HG02852 (cell line): ENCODE results near the gene TPI1.

ENCODE experiments used
- ATAC-seq: cut with Tn5 transposase; IDR thresholded peaks from one replicate; pipeline ENCODE4 v1.9.1; 2021; ENCODE audit warnings: mild to moderate bottlenecking, moderate library complexity; ENCODE audit not compliant: unreplicated experiment

Gene TPI1

DNA sequence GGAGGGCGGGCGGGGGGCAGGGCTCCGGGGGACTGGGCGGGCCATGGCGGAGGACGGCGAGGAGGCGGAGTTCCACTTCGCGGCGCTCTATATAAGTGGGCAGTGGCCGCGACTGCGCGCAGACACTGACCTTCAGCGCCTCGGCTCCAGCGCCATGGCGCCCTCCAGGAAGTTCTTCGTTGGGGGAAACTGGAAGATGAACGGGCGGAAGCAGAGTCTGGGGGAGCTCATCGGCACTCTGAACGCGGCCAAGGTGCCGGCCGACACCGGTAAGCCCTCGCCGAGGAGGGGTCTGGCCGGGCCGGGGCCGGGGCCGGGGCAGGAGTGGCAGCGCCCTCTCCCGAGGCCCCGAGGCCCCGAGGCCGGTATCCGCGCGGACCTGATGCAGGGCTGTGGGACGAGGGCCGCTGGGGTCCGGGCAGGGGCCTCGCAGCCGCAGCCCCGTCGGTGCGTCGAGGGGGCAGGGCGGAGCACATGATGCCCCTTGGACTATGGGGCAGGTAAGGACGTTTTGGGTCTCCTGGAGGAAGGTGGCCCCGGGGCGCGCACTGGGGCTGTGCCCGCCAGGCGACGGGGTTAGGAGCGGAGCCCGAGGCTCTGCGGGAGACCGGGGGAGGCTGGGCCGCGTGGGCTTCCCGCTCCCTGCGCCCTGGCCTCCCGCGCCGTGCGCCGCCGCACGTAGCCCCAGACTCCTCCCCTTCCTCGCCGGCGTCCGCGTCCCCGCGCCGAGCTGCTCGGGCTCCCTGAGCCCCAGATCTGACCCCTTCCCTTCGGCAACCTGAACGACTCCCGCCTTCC lies at the start of gene TPI1:
Gene TPI1, plus strand, starts transcription at position 119 of the 798 bp plus-strand sequence. Its CDS starts 36 bp downstream, at position 155.
- ATAC-seq = peak; percentile 68

DNA sequence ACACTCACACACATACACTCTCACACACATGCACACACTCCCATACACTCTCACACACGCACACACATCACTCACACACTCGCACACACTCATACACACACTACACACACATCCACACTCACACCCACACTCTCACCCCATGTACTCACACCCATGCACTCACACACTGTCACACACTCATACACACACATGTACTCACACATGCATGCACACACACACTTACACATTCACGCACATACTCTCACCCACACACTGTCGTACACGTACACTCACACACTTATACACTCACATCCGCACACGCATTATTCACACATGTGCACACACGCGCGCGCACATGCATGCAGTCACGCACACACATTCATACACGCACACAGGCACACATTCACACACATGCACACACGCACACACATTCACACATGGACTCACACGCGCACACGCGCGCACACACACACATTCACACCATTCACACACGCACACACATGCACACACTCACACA lies 49.6 kb upstream of the TPI1 start:
- no peak for ATAC-seq

DNA sequence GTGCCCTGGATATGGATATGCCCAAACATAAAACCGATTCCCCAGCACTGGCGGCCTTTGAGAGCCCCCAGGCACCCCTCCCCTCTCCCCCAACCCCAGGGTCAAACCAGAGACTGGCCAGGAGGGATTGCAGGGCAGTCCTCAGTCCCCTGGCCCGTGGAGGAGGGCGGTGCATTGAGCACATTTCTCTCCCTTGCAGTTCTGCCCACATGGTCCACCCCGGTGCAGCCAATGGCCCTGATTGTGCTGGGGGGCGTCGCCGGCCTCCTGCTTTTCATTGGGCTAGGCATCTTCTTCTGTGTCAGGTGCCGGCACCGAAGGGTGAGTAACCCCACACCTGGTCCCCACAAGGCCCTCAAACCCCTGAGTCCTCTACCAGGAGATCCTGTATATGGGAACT lies 49.1 kb upstream of the TPI1 start:
- ATAC-seq = no peak

DNA sequence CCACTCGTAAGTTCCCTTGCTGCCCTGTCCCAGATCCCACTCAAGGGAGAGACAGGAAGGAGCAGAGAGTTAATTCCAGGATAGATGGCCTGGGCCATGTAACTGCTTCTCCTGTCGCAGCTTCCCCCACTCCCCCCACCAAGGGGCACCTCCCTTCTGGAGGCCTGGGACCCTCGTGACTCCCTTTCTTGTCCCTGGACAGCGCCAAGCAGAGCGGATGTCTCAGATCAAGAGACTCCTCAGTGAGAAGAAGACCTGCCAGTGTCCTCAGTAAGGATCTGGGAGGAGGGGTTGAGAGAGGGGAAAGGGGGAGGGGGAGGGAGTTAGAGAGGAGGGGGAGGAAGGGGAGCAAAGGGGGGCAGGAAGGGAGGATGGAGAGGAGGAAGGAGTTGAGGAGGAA lies 48.7 kb upstream of the TPI1 start:
- ATAC-seq = no peak

DNA sequence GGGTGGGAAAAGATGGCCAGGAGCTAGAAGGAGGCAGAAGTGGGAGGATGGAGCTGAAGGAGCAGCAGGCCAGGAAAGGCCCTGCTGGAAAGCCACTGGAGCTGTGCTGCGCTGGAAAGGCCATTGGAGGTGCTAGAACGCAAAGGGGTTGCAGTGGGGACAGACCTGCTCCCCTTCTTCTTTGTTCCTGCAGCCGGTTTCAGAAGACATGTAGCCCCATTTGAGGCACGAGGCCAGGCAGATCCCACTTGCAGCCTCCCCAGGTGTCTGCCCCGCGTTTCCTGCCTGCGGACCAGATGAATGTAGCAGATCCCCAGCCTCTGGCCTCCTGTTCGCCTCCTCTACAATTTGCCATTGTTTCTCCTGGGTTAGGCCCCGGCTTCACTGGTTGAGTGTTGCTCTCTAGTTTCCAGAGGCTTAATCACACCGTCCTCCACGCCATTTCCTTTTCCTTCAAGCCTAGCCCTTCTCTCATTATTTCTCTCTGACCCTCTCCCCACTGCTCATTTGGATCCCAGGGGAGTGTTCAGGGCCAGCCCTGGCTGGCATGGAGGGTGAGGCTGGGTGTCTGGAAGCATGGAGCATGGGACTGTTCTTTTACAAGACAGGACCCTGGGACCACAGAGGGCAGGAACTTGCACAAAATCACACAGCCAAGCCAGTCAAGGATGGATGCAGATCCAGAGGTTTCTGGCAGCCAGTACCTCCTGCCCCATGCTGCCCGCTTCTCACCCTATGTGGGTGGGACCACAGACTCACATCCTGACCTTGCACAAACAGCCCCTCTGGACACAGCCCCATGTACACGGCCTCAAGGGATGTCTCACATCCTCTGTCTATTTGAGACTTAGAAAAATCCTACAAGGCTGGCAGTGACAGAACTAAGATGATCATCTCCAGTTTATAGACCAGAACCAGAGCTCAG lies 48.0 kb upstream of the TPI1 start:
- no peak for ATAC-seq

DNA sequence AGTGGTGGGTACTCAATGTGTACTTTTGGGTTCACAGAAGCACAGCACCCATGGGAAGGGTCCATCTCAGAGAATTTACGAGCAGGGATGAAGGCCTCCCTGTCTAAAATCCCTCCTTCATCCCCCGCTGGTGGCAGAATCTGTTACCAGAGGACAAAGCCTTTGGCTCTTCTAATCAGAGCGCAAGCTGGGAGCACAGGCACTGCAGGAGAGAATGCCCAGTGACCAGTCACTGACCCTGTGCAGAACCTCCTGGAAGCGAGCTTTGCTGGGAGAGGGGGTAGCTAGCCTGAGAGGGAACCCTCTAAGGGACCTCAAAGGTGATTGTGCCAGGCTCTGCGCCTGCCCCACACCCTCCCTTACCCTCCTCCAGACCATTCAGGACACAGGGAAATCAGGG lies 47.2 kb upstream of the TPI1 start:
- ATAC-seq = no peak

DNA sequence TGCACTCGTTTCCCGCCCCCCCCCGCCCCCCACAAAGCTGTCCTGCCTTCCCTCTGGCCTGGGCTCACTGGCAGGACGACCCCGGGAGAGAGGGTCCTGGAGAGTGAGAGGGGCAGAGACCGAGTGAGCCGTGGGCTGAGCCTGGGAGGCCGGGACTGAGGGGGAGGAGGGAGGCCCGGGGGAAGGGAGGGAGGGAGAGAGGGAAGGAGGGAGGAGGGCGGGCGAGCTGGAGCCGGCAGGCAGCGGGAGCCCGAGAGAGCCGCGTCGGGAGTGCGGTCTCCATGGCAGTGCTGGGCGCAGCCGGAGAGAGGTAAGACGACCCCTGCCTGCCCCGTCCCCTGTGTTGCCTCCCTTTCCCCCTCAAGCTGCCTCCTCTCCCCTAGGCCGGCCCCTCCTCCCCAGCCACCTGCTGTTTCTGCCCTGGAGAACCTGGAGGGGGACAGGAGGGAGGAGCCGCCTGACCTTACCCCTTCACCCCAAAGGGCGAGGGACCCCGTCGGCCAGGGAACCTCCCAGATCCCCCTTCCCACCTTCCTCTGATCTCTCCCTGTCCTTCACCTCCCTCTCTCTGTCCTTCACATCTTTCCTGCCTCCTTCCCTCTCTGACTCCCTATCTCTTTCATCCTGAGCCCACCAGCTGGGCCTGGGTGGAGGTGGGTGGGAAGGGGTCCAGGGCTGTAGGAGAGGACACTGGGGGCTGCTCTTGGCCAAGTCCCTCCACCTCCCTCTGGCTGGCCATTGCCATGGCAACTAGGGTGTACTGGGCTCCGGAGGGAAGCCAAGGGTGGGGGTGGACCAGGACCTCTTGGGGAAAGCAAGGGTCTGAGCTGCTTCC lies 45.5 kb upstream of the TPI1 start, which contains the start of gene GPR162:
Gene GPR162, plus strand, starts transcription at position 231 of the 835 bp plus-strand sequence. CDS start 2,078 bp downstream, outside the sequence.
- ATAC-seq = no peak

DNA sequence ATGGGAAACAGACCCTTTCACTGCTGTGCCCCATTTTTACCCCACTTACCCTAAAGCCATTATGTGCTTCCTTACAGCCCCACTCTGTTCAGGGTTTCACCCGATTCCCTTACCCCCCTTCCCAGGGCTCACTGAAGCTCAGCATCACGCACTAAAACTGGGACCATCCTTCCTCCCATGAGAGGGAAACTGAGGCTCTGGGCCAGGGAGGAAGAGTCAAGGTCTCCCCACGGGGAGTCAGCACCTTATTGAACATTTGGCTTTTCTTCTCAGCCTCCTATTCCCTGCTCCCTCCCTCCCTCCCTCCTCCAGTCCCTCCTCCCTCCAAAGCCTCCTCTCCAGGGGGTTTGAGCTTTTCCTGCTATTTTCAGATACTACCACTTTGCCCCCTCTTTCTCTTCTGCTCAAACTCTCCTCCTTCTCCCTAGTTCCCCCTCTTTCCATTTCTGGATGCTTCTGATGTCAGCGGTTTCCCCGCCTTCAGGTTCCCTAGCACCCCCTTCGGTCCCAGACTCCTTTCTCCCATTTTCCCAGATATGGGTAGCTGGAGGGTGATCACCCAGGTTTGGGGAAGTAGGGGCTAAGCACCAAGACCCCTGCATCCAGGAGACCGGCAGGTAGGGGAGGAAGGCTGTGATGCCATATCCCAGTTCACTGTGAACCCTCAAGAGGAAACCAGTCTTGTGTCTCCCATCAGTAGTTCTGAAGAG lies 44.8 kb upstream of the TPI1 start:
- no peak for ATAC-seq

DNA sequence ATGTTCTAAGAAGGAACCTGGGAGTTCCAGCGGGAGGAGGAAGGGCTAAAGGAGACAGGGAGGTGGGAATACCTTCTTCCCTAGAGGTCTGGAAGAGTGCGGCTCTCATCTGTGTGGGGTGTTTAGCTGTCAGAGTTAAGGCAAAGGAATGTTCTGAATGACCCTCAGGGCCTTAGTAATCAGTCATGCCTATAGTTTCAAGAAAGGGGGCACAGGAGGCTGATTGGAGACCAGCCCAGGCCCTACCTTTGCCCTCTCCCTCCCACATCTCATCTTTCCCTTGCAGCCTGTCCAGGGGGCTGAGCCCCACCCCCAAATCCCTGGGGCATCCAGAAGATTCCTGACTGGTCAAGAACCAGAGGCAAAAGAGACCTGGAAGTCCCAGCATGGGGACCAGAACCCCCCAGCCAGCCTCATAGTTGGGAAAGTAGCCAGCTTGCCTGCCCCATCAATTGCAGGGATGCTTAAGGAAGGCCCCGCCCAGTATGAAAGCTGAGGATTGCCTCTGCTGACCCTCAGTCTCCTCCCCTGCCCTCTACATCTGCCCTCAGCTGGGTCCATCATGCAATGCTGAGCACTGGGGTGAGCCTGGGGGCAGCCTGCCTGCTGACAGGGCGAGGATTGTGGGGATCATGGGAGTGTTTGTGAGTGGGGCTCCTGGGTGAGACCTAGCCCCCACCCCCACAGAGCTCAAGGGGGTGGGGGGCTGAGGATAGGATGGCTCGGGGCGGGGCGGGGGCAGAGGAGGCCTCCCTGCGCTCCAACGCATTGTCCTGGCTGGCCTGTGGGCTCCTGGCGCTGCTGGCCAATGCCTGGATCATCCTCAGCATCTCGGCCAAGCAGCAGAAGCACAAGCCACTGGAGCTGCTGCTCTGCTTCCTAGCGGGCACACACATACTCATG lies 43.9 kb upstream of the TPI1 start:
- ATAC-seq = no peak

DNA sequence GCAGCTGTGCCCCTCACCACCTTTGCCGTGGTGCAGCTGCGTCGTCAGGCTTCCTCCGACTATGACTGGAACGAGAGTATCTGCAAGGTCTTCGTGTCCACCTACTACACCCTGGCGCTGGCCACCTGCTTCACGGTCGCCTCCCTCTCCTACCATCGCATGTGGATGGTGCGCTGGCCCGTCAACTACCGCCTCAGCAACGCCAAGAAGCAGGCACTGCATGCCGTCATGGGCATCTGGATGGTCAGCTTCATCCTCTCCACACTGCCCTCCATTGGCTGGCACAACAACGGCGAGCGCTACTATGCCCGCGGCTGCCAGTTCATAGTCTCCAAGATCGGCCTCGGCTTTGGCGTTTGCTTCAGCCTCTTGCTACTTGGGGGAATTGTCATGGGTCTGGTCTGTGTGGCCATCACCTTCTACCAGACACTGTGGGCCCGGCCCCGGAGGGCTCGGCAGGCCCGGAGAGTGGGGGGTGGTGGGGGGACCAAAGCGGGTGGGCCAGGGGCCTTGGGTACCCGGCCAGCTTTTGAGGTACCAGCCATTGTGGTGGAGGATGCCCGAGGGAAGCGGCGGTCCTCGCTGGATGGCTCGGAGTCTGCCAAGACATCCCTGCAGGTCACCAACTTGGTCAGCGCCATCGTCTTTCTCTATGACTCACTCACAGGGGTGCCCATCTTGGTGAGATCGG lies 43.1 kb upstream of the TPI1 start:
- ATAC-seq = no peak

DNA sequence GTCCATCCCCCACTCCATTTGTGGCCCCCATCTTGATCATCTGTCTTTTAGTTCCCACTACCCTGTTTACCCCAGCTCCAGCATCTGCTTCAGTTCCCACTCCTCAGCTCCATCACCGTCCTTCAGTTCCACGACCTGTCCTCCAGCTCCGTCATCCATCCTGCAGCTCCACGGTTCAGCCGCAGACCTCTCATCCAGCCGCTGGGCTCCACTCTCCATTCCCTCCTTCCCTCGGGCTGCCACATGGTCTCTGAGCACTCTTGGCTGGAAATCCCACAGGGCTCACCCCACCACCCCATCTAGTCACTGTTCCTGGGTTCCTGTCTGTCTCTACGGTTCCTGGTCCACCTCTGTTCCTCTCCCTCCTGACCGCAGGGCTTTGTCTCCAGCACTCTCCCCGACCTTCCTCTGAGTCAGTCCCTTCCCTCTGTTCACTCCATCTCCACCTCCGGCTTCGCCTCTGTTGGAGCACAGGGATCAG lies 42.4 kb upstream of the TPI1 start:
- no peak for ATAC-seq

DNA sequence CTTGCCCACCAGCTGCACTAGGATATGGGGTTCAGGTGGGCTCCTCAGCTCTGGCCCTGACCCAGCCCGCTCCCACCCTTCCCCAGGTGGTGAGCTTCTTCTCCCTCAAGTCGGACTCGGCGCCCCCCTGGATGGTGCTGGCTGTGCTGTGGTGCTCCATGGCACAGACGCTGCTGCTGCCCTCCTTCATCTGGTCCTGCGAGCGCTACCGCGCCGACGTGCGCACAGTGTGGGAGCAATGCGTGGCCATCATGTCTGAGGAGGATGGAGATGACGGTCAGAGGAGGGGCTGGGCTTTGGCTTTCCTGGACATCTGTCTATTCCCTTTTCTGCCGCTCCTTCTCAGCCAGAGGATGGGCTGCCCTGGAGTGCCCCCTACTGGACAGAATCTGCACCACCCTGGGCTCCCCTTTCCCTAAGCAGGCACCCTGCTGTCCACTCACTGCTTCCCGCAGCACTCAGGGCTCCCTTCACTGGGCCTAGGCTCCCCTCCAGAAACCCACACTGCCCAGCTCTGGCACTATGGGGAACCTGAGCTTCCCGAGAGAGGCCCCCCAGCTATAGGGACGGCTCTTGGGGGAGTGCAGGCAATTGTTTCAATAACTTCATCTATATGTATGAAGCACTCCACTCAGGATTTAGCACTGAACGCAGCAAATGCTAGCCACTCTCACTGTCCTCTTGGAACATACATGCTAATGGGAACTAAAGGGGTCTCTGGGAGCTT lies 41.8 kb upstream of the TPI1 start:
- ATAC-seq = no peak

DNA sequence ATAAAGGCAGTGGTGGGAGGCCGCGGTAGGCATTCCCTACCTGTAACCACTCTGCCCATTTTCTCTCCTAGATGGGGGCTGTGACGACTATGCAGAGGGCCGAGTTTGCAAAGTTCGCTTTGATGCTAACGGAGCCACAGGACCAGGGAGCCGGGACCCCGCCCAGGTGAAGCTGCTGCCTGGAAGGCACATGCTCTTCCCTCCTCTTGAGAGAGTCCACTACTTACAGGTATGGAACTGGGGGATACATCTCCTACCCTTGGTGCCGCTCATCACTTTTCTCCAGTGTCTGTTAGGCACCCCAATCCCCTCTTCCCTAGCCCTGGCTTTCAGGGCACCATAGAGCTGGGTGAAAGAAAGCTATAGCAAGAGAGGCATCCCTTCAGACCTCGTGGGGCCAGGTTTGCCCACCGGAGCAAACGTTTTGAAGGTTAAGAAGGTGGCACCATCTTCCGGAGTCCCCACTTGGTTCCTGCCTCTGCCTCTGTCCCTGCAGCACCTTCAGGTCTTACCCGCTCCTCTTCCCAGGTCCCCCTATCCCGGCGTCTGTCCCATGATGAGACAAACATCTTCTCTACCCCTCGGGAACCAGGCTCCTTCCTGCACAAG lies 41.1 kb upstream of the TPI1 start:
- ATAC-seq = no peak

DNA sequence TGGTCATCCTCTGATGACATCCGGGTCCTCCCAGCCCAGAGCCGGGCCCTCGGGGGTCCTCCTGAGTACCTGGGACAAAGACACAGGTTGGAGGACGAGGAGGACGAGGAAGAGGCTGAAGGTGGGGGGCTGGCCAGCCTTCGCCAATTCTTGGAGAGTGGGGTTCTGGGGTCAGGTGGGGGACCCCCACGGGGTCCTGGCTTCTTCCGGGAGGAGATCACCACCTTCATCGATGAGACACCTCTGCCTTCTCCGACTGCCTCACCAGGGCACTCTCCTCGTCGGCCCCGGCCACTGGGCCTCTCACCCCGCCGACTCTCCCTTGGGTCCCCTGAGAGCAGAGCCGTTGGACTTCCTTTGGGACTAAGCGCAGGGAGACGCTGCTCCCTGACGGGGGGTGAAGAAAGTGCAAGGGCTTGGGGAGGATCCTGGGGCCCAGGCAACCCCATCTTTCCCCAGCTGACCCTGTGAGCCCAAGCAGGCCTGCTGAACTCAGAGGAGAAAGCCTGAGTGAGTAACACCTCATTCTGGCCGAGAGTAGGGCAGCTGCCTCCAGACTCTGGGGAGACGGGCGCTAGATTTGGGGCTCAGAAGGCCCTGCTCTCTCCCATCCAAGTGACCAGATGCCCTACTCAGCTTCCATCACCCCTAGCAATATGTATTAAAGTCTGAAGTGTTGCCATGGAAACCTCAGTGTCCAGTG lies 40.4 kb upstream of the TPI1 start:
- ATAC-seq = no peak

DNA sequence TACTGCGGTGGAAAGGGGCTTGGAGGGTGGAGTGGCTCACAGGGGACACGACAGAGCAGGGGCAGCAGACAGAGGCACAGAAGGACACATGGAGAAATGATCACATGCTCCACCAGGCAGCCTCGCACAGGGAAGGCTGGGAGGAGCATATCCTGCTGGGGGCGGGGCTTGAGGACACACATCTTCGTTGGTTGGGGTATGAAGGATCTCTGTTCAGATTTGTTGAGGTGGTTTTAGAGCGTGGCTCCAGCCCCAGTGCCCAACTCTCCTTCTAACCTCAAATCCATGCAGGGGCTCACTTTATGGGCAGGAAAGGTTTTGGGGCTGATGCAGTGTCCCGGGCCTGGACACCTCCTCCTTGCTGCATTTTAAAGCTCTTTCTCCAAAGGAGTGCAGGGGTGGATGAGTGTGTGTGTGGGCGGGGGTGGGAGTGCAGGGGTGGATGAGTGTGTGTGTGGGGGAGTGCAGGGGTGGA lies 39.9 kb upstream of the TPI1 start:
- no peak for ATAC-seq

DNA sequence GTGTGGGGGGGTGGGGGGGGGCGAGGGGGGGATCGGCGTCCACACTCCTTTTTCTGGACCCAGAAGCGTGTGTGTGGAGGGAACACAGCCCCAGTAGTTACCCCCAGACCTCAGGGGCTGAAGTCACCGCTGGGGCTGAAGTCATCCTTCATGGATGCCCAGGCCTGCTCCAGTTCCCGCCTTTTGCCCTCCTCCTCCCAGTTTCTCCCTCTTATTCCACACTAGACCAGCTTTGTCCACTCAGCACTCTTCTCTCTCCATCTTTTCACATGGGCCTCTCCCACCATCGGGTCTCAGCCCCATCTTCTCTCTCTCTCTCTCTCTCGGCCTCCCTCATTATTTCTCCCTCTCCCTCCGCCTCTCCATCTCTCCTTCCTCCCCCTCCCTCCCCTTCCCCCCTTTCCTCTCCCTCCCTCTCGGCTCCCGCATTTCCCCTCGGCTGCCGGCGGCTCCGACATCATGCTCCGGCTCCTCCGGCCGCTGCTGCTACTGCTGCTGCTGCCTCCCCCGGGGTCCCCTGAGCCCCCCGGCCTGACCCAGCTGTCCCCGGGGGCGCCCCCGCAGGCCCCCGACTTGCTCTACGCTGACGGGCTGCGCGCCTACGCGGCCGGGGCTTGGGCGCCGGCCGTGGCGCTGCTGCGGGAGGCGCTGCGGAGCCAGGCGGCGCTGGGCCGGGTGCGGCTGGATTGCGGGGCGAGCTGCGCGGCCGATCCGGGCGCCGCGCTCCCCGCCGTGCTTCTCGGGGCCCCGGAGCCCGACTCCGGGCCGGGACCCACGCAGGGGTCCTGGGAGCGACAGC lies 39.1 kb upstream of the TPI1 start, which contains the start of gene P3H3:
Gene P3H3, plus strand, starts transcription at position 426 of the 799 bp plus-strand sequence. Its CDS starts 34 bp downstream, at position 460.
- ATAC-seq = no peak
